Measurements from ENCODE around the gene CFAP221. TPM values are rescaled to one million over a fixed set of nuclear protein-coding genes. Genes with fewer than 3 reads are reported as not detected.

CFAP221 gene
- total RNA-seq, 1 donor from 2014 or later = not detected

GRCh38 chr2:119688616-119689015 lies 144.4 kb downstream of the CFAP221 start:
- Mint-ChIP-seq H3K4me1 (ENCODE audit: unreplicated experiment) (peaks cover 4% of the 10 kb centered on the region), H3K9me3 (ENCODE audit: unreplicated experiment) (no peaks in the 10 kb centered on the region), H3K36me3 (ENCODE audit: unreplicated experiment) (peaks cover 5% of the 10 kb centered on the region), H3K4me3 (ENCODE audit: unreplicated experiment) (no peak overlapping the region), H3K27ac (ENCODE audit: unreplicated experiment) (no peak overlapping the region), H3K27me3 (ENCODE audit: unreplicated experiment) (no peaks in the 10 kb centered on the region)
- no peak for TF ChIP-seq CTCF (IDR thresholded peaks at IDR 0.05)
- no peak for DNase-seq (ENCODE audit: extremely low spot score, unreplicated experiment)

- H3K27me3 Mint-ChIP-seq (ENCODE audit: unreplicated experiment) = no peaks in the 10 kb centered on the region
- peaks cover 5% of the 10 kb centered on the region for H3K36me3 Mint-ChIP-seq (ENCODE audit: unreplicated experiment)
- no peak for TF ChIP-seq CTCF (IDR thresholded peaks at IDR 0.05)
- H3K4me1 Mint-ChIP-seq (ENCODE audit: unreplicated experiment) = no peaks in the 10 kb centered on the region
- no peak overlapping the region for H3K27ac Mint-ChIP-seq (ENCODE audit: unreplicated experiment)
- no peak for DNase-seq (ENCODE audit: extremely low spot score, unreplicated experiment)
- H3K4me3 Mint-ChIP-seq (ENCODE audit: unreplicated experiment) = no peak overlapping the region
- no peaks in the 10 kb centered on the region for H3K9me3 Mint-ChIP-seq (ENCODE audit: unreplicated experiment)
Measured at GRCh38 chr2:119689218-119689617, 145.0 kb downstream of the CFAP221 start.

GRCh38 chr2:119691189-119691588 lies 146.9 kb downstream of the CFAP221 start:
- H3K9me3 Mint-ChIP-seq (ENCODE audit: unreplicated experiment) = no peaks in the 10 kb centered on the region
- TF ChIP-seq CTCF (IDR thresholded peaks at IDR 0.05) = no peak
- H3K27me3 Mint-ChIP-seq (ENCODE audit: unreplicated experiment) = no peaks in the 10 kb centered on the region
- H3K4me3 Mint-ChIP-seq (ENCODE audit: unreplicated experiment) = no peak overlapping the region
- peaks cover 8% of the 10 kb centered on the region for H3K4me1 Mint-ChIP-seq (ENCODE audit: unreplicated experiment)
- DNase-seq (ENCODE audit: extremely low spot score, unreplicated experiment) = no peak
- peaks cover 5% of the 10 kb centered on the region for H3K36me3 Mint-ChIP-seq (ENCODE audit: unreplicated experiment)
- no peak overlapping the region for H3K27ac Mint-ChIP-seq (ENCODE audit: unreplicated experiment)

GRCh38 chr2:119691651-119692245 lies 147.5 kb downstream of the CFAP221 start:
- peaks cover 5% of the 10 kb centered on the region for H3K36me3 Mint-ChIP-seq (ENCODE audit: unreplicated experiment)
- no peak for DNase-seq (ENCODE audit: extremely low spot score, unreplicated experiment)

GRCh38 chr2:119692310-119692709 lies 148.1 kb downstream of the CFAP221 start:
- peaks cover under 1% of the 10 kb centered on the region for H3K36me3 Mint-ChIP-seq (ENCODE audit: unreplicated experiment)
- no peak for DNase-seq (ENCODE audit: extremely low spot score, unreplicated experiment)
- no peak for TF ChIP-seq CTCF (IDR thresholded peaks at IDR 0.05)
- H3K9me3 Mint-ChIP-seq (ENCODE audit: unreplicated experiment) = no peaks in the 10 kb centered on the region
- no peaks in the 10 kb centered on the region for H3K27me3 Mint-ChIP-seq (ENCODE audit: unreplicated experiment)
- no peak overlapping the region for H3K4me3 Mint-ChIP-seq (ENCODE audit: unreplicated experiment)
- peaks cover 8% of the 10 kb centered on the region for H3K4me1 Mint-ChIP-seq (ENCODE audit: unreplicated experiment)
- H3K27ac Mint-ChIP-seq (ENCODE audit: unreplicated experiment) = no peak overlapping the region

More at GRCh38 chr2:119691651-119692245, 147.5 kb downstream of the CFAP221 start:
- Mint-ChIP-seq H3K4me3 (ENCODE audit: unreplicated experiment) (no peak overlapping the region), H3K4me1 (ENCODE audit: unreplicated experiment) (peaks cover 8% of the 10 kb centered on the region), H3K9me3 (ENCODE audit: unreplicated experiment) (no peaks in the 10 kb centered on the region), H3K27me3 (ENCODE audit: unreplicated experiment) (no peaks in the 10 kb centered on the region), H3K27ac (ENCODE audit: unreplicated experiment) (no peak overlapping the region)
- no peak for TF ChIP-seq CTCF (IDR thresholded peaks at IDR 0.05)
